Testis (tissue), 3 donors: Measurements from ENCODE around the gene TNS3. TPM values are rescaled to one million over a fixed set of nuclear protein-coding genes. Genes with fewer than 3 reads are reported as not detected.

ENCODE experiments used
- DNase-seq: peaks from one replicate; pipeline ENCODE4 v3.0.0-alpha.2; 2019
- H3K27ac ChIP-seq, 2 donors: fragments of 200-600 bp; sonication (generic); one replicate each; pipeline ENCODE4 v1.5.1; 2019
- H3K27me3 ChIP-seq: fragments of 200-600 bp; sonication (generic); one replicate; pipeline ENCODE4 v1.5.1; 2019
- H3K36me3 ChIP-seq: fragments of 200-600 bp; sonication (generic); one replicate; pipeline ENCODE4 v1.5.1; 2017; ENCODE audit warnings: low read depth; ENCODE audit errors: missing control alignments
- H3K4me1 ChIP-seq: fragments of 200-600 bp; sonication (generic); one replicate; pipeline ENCODE4 v1.5.1; 2019
- H3K4me3 ChIP-seq, 2 donors: fragments of 200-600 bp; sonication (generic); one replicate each; pipeline ENCODE4 v1.5.1; 2017 to 2019
- H3K9me3 ChIP-seq: fragments of 200-600 bp; sonication (generic); one replicate; pipeline ENCODE4 v1.5.1; 2017
- CTCF ChIP-seq, 3 experiments: fragments of 450-650 bp in 2 of 3; fragments of 200-600 bp in 1 of 3; sonication (generic) in 1 of 3; IDR thresholded peaks; one replicate each; pipeline ENCODE4 v1.5.1; 2016 to 2019; ENCODE audit warnings: antibody characterized with exemption in 3 of 3, mild to moderate bottlenecking in 2 of 3, moderate library complexity in 1 of 3
- POLR2A ChIP-seq: fragments of 450-650 bp; IDR thresholded peaks from one replicate; pipeline ENCODE4 v1.6.1; 2017; ENCODE audit warnings: antibody characterized with exemption, mild to moderate bottlenecking, moderate library complexity
- whole genome bisulfite sequencing, 2 donors: methylation state at CpG; one replicate each; pipeline ENCODE4 v1.1.5; 2018; 5-methylcytosine and 5-hydroxymethylcytosine counted together
- intact Hi-C: fragments of 100-400 bp; cut with DNase I; formaldehyde crosslinking; loops from one replicate; pipeline ENCODE4 v1.15.1; 2023; ENCODE audit warnings: low total_unique reads
- polyA plus RNA-seq: library from polyadenylated mRNA; stranded (reverse); fragments of 350-450 nt; fragmentation: Illumina TruSeq; extraction: RNeasy Lipid Tissue Mini Kit (QIAGEN cat#74804); gene quantifications from one replicate; pipeline ENCODE4 v1.2.3, GENCODE V29; 2014; ENCODE audit warnings: low read depth, low replicate concordance; ENCODE audit not compliant: insufficient read depth
- total RNA-seq, 2 donors: library from RNA; depleted of rRNA; stranded (reverse); fragments of >200 nt; gene quantifications; one replicate each; pipeline ENCODE4 v1.2.3, GENCODE V29; 2016

Gene TNS3
- total and polyA plus RNA-seq, 3 donors from 2014 or later: 28.5 to 93.5 (median 60.0) TPM

GRCh38 chr7:47366211-47366610, 215.7 kb downstream of the TNS3 start:
- 82 to 91% methylated on average over 5 to 7 of the region's 7 CpGs for WGBS, 2 donors
- Histone ChIP-seq H3K4me1 (no peaks in the 10 kb centered on the region), H3K36me3 (no peaks in the 10 kb centered on the region), H3K27me3 (no peaks in the 10 kb centered on the region), H3K27ac (no peak overlapping the region), H3K4me3 (no peak overlapping the region), H3K9me3 (no peaks in the 10 kb centered on the region)
- DNase-seq: no peak
- TF ChIP-seq CTCF (IDR thresholded peaks at IDR 0.05) (no peak), POLR2A (no peak)
- intact Hi-C loops: no loop called here

- WGBS, 2 donors: 42 to 53% methylated on average over 1 of the region's 1 CpG
- Histone ChIP-seq H3K4me3 (no peak overlapping the region), H3K4me1 (no peaks in the 10 kb centered on the region), H3K36me3 (no peaks in the 10 kb centered on the region), H3K27ac (no peak overlapping the region), H3K27me3 (no peaks in the 10 kb centered on the region), H3K9me3 (no peaks in the 10 kb centered on the region)
- TF ChIP-seq CTCF (IDR thresholded peaks at IDR 0.05) (no peak), POLR2A (no peak)
- intact Hi-C loops: no loop called here
- DNase-seq: no peak
Measured at GRCh38 chr7:47362984-47363383, 218.9 kb downstream of the TNS3 start.

- no peaks in the 10 kb centered on the region for H3K27me3 ChIP-seq
- no peaks in the 10 kb centered on the region for H3K4me1 ChIP-seq
- intact Hi-C loops: no loop called here
- TF ChIP-seq POLR2A: no peak
- no peak for TF ChIP-seq CTCF (IDR thresholded peaks at IDR 0.05)
- H3K27ac ChIP-seq: no peak overlapping the region
- H3K9me3 ChIP-seq: no peaks in the 10 kb centered on the region
- H3K36me3 ChIP-seq: no peaks in the 10 kb centered on the region
- DNase-seq: no peak
- no peak overlapping the region for H3K4me3 ChIP-seq
- WGBS, 2 donors: 82 to 84% methylated on average over 4 of the region's 4 CpGs
Measured at GRCh38 chr7:47361746-47362215, 220.1 kb downstream of the TNS3 start.

GRCh38 chr7:47361236-47361635, 220.7 kb downstream of the TNS3 start:
- Histone ChIP-seq H3K36me3 (no peaks in the 10 kb centered on the region), H3K27me3 (no peaks in the 10 kb centered on the region), H3K4me3 (no peak overlapping the region), H3K27ac (no peak overlapping the region), H3K9me3 (no peaks in the 10 kb centered on the region), H3K4me1 (no peaks in the 10 kb centered on the region)
- TF ChIP-seq POLR2A: no peak
- no peak for TF ChIP-seq CTCF (IDR thresholded peaks at IDR 0.05)
- 93 to 100% methylated on average over 5 of the region's 5 CpGs for WGBS, 2 donors
- DNase-seq: no peak
- intact Hi-C loops: no loop called here

- no peaks in the 10 kb centered on the region for H3K9me3 ChIP-seq
- H3K4me1 ChIP-seq: no peaks in the 10 kb centered on the region
- H3K4me3 ChIP-seq: no peak overlapping the region
- WGBS, 2 donors: 92 to 94% methylated on average over 9 to 11 of the region's 11 CpGs
- H3K27me3 ChIP-seq: no peaks in the 10 kb centered on the region
- intact Hi-C loops: no loop called here
- TF ChIP-seq POLR2A (no peak), CTCF (IDR thresholded peaks at IDR 0.05) (no peak)
- no peaks in the 10 kb centered on the region for H3K36me3 ChIP-seq
- no peak overlapping the region for H3K27ac ChIP-seq
- DNase-seq: no peak
Measured at GRCh38 chr7:47360301-47360900, 221.5 kb downstream of the TNS3 start.
